NCI-H82 treated with DMSO at 0.1 percent for 48 hours (cell line): Measurements from ENCODE around the gene MINDY4.

Source experiments
- DNase-seq: peaks from one replicate; lab custom pipeline; 2025; ENCODE audit not compliant: unreplicated experiment; lab: John Stamatoyannopoulos, UW

Gene MINDY4

GRCh38 chr7:30771880-30772425 is 736 bp downstream of the MINDY4 start:
- DNase-seq, result no peak

DNA sequence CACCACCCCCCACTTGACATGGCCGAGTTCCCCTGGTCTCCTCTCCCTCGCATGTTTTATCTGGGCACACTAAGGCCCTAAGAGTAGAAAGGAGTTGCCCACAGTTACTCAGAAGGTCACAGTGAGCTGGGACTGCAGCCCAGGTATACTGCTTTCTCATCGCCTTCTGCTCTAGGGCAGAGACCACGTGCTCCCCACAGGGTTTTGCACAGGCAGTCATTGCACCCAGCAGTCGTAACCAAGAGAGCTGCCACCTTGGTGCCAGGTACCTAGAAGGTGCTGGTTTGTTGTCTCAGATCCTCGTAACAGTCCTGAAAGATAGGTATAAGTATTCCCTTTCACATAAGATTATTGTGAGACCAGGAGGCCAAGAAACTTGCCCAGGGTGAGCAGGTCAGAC is 1.8 kb downstream of the MINDY4 start:
- DNase-seq, result no peak

GRCh38 chr7:30775992-30776391 is 4.8 kb downstream of the MINDY4 start:
- DNase-seq, result no peak

GRCh38 chr7:30776971-30777370 is 5.8 kb downstream of the MINDY4 start:
- DNase-seq, result no peak

GRCh38 chr7:30778255-30779025 is 7.2 kb downstream of the MINDY4 start:
- DNase-seq, result no peak

GRCh38 chr7:30779574-30779973 is 8.4 kb downstream of the MINDY4 start:
- DNase-seq, result no peak

DNA sequence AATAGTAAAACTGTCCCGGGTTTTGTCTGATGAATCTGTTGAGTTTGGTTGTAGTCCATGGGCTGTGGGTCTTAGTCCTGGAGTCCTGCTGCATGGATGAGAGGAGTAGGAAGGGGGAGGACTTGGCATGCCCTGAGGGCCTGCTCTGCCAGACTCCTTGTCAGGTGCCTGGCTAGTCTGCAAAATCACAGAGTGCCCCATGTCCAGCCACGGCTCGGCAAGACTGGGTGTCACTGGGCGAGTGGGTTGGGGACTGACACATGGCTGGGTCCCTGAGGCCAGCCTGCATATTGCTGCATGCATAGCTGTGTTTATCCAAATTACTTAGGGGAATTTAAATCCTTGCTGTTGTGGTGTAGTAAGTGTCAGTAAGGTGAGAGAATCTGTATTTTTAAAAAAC is 9.7 kb downstream of the MINDY4 start:
- DNase-seq, result no peak

DNA sequence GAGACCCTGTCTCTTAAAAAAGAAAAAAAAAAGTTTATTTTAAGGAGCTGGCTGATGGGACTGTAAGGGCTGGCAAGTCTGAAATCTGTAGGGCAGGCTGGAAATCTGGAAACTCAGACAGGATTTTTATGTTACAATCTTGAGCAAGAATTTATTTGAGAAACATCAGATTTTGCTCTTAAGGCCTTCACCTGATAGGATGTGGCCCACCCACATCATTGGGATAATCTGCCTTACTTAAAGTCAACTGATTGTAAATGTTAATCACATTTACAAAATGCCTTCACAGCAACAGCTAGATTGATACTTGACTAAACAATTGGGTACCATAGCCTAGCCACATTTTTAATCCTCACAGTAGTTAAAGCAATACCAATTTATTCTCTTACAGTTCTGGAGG is 11.5 kb downstream of the MINDY4 start:
- no peak for DNase-seq

DNA sequence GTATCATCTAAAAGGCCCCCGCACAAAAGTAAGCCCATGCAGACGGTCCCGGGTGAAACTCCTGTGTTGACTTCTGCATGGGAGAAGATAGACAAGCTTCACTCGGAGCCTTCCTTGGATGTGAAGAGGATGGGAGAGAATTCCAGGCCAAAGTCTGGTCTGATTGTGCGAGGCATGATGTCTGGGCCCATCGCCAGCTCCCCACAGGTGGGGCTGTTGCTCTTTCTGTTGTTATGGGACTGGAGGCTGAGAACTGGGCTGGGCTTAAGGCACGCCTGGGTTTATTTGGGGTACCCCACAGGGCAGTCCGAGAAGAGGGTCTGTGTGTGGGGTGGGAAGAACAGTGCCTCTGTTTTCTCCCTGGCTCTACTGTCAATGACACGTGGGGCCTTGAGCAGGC is 14.6 kb downstream of the MINDY4 start:
- no peak for DNase-seq

DNA sequence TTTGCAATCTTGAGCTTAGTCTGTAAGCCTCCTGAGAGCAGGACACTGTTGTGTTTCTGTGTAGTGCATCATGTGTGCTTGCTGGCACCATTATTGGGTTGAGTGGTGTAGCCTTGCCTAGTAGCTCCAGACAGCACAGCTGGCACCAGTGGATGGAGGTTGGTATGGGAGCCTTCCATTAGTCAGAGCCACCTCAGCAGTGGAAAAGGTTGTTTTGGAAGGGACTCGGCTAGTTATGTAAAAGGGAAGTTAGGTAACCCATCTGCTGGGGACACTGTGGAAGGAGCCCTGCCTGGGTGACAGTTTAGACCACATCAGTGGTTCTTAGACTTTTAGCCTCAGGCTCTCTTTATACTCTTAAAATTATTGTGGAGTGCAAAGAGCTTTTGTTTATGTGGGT is 16.3 kb downstream of the MINDY4 start:
- DNase-seq, result no peak

- DNase-seq, result no peak
Measured at GRCh38 chr7:30788640-30789333, 17.6 kb downstream of the MINDY4 start.

DNA sequence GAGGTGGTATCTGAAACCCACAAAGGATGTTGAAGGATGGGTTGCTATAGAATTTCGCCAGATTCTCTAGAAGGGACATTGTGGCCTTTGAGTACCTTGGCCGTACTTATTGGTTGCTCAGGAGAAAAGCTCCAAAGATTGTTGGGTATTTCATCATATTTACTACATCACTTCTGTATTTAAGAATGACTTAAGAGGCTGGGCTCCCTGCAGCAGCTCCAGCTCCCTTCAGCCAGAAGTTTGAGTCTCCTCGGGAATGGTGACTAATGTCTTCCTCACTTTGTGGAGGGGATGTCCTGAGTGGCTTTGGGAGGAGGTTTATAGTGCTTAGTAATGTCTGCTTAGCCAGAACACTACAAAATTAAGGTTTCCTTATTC is 18.1 kb downstream of the MINDY4 start:
- DNase-seq, result no peak

GRCh38 chr7:30790356-30790755 is 19.1 kb downstream of the MINDY4 start:
- no peak for DNase-seq

DNA sequence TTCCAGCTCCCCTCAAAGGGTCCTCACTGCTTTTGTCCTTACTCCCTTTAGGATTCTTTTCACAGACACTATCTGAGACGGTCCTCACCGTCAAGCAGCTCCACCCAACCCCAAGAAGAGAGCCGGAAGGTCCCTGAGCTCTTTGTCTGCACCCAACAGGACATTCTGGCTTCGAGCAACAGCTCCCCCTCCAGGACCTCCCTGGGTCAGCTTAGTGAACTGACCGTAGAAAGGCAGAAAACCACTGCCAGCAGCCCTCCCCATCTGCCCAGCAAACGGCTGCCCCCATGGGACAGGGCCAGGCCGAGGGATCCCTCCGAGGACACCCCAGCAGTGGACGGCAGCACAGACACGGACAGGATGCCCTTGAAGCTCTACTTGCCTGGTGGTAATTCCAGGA is 19.9 kb downstream of the MINDY4 start:
- DNase-seq, result no peak

DNA sequence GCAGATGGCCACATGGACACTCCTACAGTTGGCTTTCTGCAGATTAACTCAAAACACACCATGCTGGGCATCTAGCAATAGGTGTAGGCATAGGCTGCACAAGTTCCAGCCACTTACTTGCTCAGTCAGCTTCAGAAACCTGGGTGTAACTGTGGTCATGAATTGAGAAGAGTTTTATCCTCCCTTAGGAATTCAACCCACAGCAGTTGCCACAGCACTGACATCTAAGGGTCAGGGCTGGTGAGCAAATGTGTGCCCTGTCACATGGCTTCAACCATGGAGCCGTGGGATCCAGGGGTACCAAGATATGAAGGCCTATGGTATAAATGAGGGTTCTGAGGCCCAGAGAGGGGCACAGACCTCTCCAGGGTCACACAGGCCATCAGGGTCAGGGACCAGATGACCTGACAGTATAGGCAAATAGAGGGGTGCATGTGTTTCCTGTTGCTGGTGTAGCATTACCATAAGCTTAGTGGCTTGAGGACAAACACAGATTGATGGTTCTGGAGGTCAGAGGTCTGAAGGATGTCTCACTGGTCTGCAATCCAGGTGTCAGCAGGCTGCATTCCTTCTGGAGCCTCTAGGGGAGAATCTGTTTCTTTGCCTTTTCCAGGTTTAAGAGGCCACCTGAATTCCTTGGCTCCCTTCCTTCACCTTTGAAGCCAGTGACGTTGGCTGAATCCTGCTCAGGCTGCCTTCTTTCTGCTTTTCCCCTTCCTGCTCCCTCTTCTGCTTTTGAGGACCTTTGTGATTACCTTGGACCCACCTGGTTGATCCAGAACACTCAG is 24.1 kb downstream of the MINDY4 start:
- DNase-seq, result no peak

DNA sequence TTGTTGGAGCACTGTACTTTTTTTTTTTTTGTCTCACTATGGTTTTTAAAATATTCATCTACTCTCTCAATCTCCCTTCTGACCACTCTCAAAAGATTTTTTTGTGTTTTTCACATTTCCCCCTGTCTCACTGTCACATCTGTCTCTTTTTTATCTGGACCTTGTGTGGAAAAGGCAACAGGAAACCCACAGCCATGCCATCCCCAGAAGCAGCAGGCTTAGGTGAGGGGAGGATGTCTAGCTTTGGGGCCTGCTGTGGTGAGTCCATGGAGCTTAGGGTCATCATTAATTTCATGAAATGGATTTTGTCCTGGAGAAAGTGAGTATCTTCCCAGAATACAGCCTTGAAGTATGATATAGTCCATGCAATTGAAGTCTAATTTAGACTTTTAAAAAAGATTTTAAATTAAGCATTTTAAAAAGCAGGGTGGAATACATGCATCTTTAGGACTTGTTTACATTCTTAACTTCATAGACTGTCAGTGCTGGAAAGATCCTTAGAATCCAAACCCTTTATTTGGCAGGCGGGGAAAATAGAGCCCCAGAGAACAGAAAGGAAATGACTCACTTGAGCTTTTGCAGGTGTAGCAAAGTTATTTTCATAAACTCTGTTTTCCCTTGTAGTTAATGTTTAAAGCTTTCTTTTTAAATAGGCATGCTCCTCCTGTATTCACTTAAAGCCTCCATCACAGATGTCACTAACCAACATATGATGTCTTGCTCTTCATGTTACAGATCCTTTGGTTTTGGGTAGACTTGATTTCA is 25.1 kb downstream of the MINDY4 start:
- no peak for DNase-seq

DNA sequence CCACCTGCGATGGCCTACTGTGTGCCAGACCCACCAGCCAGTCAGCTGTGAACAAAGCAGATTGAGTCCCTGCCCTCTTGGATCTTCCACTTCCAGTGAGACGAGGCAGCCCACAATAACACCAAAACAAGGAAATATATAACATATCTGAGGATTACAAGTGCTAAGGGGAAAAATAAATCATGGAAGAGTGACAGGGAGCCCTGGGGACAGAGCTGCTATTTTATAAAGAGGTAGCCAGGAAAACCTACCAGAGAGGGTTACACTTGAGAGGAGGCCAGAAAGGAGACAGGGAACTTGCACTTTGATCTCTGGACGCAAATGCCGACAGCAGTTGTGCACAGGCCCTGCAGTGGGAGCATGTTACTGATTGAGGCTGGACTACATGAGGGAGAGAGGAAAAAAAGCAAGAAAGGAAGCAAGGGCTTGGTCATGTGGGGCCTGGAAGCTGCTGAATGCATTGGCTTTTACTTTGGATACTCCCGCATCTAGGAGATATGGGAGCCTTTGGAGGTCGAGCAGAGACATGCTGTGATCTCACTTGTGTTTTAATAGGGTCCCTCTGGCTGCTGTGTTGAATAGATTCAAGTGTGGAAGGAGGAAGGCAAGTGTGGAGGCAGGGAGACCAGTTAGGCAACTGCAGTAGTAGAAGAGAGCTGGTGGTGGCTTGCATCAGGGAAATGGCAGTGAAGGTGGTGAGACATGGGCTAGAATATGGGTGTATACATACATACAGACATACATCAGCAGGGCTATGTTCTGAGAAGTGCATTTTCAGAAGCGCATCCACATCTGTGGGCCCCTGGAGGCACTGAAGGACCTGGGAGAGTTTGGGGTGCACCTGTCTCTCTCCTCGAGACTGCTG is 26.2 kb downstream of the MINDY4 start:
- no peak for DNase-seq

GRCh38 chr7:30799206-30799975 is 28.2 kb downstream of the MINDY4 start:
- DNase-seq, result no peak

DNA sequence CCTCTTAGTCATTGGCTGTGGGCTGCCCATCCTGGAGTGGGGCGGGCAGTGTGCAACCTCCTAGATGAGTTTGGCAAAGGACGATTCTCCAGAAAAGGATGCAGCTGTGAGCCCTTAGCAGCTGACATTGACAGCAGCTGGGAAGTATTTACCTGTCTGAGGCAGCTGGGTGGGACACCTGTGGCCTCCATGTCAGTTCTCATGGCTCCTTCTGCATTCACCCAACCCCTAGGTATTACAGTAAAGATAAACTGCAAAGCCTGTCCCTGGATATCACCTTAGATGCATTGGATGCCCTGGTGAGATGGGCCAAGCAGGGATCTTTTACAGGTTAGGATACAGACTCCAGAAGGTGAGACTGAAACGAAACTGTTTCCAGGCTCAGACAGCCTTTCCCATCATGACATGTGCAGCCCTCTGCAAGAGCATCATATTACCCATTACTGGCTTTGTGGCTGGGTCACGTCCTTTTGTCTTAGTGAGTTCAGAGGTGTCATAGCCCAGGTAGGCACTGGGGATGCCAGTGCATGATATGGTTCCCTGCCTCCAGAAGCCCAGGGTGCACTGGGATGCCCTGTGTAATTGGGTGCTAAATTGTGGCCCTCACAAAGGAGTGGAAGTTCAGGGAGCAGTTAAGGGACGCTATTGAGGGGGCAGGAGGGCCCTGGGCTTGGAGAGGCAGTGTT is 28.9 kb downstream of the MINDY4 start:
- DNase-seq, result no peak
